NCI-H524 (cell line): Measurements from ENCODE around the gene RPF1.
A peak's percentile ranks its signal among the peaks of the same experiment; 100 is the strongest.
"Not testable (repeated sequence)": the region's sequence is repeated elsewhere in the genome, so short reads cannot be mapped to it uniquely, and the experiment has no call there.

Experiments used
- DNase-seq, 2 experiments: peaks; one replicate each; lab custom pipeline; 2025; lab: John Stamatoyannopoulos, UW

Gene RPF1

GRCh38 chr1:84493747-84494146, 14.7 kb downstream of the RPF1 start:
- no peak for DNase-seq

- DNase-seq: no peak
These were observed 17.4 kb downstream of the RPF1 start for GRCh38 chr1:84496498-84496897.

DNA sequence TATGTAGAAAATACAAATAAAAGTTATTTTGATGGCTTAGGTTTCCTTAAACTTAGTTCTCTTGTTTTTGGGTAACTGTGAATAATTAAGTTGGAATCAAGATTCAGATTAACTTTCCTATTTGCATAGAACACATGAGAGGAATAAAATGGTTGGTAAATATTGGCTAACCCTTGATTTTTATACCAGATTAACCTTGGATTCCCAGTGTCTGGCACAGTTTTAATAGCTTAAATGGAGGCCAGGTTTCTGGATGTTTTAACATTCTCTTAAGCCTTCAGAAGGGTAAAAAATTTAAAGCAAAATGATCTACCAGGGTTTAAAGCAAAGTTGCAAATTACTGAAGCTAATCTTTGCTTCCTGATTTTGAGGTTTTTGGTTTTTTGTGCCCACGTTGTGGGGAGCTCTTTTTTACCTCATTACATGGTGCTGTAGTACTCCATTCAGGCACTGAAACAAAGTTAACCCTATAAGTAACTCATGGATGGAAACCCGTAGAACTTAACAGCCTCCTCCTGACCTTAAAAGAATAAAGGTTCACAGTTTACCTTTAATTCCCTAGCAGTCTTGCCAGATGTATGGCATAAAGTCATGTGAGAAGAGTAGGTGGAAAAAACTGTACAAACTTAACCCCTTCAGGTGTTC, 18.7 kb downstream of the RPF1 start:
- no peak for DNase-seq

GRCh38 chr1:84502927-84503326, 23.9 kb downstream of the RPF1 start:
- DNase-seq: no peak

- no peak for DNase-seq
These were observed 25.8 kb downstream of the RPF1 start for GRCh38 chr1:84504580-84505492.

DNA sequence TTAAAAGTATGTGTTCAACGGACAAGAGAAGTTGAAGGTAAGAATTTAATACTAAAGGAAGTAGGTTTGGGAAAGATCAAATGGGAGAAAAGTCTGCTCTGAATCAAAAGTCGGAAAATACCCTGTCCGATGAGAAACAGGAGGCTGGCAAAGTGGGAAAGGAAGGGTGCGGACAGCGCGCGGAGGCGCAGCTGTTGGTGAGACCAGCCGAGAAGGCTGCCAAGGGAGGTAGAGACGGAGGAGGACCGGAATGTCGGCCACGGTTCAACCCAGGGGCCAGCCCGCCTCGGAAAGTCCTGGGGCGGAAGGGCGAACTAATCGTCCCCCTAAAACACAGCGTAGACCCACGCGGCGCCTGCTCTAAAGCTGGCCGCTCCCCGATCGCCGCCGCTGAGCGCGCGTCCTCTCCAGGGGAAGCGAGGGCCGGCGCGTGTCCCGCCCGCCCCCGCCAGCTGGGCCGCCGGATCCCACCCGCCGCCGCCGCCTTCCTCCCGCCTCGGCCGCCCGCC, 26.5 kb downstream of the RPF1 start:
- DNase-seq: peak; percentile 53 to 63

DNA sequence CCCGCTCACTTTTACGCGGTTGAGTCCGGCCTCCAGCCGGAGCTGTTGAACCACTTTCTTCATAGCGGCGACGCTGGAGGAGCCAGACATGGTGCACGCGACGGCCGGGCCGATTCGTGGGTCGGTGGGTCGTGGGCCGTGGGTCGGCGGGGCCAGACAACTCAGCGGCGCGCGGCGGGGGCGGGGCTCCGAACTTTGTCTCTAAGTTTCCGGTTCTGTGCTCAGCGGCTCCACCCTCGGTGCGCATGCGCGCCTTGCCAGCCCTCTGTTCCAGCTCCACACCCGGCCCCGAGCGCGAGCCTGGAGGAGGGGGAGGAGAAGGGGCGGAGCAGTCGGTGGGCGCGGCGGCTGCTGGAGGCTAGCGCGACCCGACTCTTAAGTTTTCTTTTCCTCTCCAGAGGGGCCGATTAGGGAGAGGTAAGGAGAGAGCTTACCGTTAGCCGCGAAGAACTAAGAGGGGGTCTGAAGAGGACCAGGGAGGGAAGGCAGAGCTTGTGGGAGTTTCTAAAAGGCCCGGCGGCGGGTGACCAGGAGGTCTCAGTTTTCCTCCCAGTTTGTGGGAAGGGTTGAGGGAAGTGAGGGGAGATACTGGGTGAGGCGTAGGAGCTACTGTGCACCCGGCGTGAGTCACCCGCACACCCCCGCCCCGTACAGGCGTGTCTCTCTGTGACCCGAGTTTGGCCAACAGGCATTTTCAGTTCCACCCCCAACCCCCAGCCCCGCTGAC, 27.1 kb downstream of the RPF1 start, which contains the start of the genes GNG5 and SPATA1:
TSS of gene GNG5 (minus strand) at position 580 of the 727 bp plus-strand sequence. CDS start at position 90, 490 bp downstream.
TSS of gene SPATA1 (plus strand) at position 385 of the 727 bp plus-strand sequence. CDS start 9,974 bp downstream, outside the sequence.
- DNase-seq: peak; percentile 91 to 93

- DNase-seq: no peak
These were observed 27.8 kb downstream of the RPF1 start for GRCh38 chr1:84506729-84507453.

- not testable (repeated sequence) for DNase-seq
These were observed 28.8 kb downstream of the RPF1 start for GRCh38 chr1:84507887-84508286.

GRCh38 chr1:84508510-84508909, 29.4 kb downstream of the RPF1 start:
- DNase-seq: no peak

DNA sequence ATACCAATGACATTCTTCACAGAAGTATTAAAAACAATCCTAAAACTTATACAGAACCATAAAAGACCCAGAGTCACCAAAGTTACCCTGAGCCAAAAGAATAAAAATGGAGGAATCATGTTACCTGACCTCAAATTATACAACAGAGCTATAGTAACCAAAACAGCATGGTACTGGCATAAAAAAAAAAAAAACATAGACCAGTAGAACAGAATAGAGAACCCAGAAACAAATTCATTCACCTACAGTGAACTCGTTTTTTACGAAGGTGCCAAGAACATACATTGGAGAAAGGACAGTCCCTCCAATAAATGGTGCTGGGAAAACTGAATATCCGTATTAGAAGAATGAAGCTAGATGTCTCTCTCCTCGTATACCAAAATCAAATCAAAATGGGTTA, 30.0 kb downstream of the RPF1 start:
- no peak for DNase-seq

DNA sequence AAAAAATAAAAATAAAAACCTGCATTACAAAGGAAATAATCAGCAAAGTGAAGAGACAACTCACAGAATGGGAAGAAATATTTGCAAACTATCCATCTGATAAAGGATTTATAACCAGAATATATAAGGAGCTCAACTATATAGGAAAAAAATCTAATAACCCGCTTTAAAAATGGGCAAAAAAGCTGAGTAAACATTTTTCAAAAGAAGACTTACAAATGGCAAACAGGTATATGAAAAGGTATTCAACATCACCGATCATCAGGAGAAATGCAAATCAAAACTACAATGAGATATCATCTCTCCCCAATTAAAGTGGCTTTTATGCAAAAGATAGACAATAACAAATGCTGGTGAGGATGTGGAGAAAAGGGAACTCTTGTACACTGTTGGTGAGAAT, 31.1 kb downstream of the RPF1 start:
- no peak for DNase-seq

DNA sequence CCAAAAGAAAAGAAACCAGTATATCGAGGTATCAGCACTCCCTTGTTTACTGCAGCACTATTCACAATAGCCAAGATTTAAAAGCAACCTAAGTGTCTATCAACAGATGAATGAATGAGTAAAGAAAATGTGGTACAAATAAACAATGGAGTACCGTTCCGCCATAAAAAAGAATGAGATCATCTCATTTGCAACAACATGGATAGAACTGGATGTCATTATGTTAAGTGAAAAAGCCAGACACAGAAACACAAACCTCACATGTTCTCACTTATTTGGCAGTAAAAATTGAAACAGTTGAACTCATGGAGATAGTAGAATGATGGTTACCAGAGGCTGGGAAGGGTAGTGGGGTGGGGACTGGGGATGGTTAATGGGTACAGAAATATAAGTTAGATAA, 31.6 kb downstream of the RPF1 start:
- DNase-seq: no peak

GRCh38 chr1:84524590-84524989, 45.5 kb downstream of the RPF1 start:
- no peak for DNase-seq

DNA sequence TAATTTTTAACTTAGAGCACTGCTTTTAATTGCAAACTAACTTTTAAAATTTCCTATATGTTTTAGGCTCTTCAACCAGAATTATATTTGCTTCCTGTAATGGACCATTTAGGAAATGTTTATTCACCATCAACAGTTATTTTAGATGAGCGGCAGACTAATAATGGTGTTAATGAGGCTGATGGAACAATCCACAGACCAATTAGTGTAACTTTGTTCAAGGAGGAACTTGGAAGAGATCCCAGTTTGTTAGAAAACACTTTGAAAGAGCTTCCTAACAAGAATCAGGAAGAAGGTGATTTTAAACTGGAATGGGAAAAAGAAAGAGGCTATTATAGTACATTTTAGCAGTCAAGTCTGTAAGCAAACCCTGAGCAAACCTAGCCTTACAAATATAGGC, 46.7 kb downstream of the RPF1 start:
- DNase-seq: no peak

DNA sequence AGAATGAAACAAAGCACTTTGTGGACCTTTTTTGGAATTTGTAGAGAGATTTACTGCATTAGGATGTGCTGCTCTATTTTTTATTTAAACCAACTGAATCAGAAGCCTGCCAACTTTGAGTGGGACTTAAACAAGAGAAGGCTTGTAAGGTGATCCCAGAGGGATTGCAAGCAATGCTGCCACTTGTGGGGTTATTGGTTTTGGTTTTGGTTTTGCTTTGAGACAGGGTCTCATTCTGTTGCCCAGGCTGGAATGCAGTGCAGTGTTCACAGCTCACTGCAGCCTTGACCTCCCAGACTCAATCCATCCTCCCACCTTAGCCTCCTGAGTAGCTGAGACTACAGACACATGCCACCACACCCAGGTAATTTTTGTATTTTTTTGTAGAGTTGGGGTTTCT, 59.5 kb downstream of the RPF1 start:
- DNase-seq: no peak

- no peak for DNase-seq
These were observed 60.9 kb downstream of the RPF1 start for GRCh38 chr1:84539972-84540371.

DNA sequence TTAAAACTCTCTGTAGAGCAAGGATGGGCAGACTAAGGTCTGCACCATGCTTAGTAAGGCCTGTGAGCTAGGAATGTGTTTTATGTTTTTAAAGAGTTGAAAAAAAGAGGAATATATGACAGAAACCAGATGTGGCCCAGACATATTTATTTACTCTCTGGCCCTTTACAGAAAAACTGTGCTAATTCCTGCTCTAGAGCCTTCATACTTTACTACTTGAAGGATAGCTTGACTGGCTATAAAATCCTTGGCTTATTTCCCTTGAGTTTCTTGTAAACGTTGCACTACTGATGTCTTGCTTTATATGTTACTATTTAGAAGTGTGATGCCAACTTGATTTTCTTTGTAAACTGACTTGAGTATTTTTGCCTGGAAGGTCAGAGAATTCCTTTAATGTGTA, 61.7 kb downstream of the RPF1 start:
- no peak for DNase-seq

- DNase-seq: no peak
These were observed 62.6 kb downstream of the RPF1 start for GRCh38 chr1:84541679-84542078.
